ENCODE data around the gene APOD.
A peak's percentile ranks its signal among the peaks of the same experiment; 100 is the strongest.
"Not testable (repeated sequence)": the region's sequence is repeated elsewhere in the genome, so short reads cannot be mapped to it uniquely, and the experiment has no call there.

APOD gene

GRCh38 chr3:195617784-195618659, 34.3 kb upstream of the APOD start:
- not testable (repeated sequence) for DNase-seq (ENCODE audit: low read depth)

- DNase-seq (ENCODE audit: low read depth) = not testable (repeated sequence)
Measured at GRCh38 chr3:195617134-195617533, 33.4 kb upstream of the APOD start.

- no peak for DNase-seq (ENCODE audit: low read depth)
Measured at GRCh38 chr3:195616681-195617080, 32.9 kb upstream of the APOD start.

- DNase-seq (ENCODE audit: low read depth) = not testable (repeated sequence)
Measured at GRCh38 chr3:195615952-195616537, 32.3 kb upstream of the APOD start.

- DNase-seq (ENCODE audit: low read depth) = not testable (repeated sequence)
Measured at GRCh38 chr3:195614672-195615504, 31.1 kb upstream of the APOD start.

GRCh38 chr3:195613468-195614069, 29.8 kb upstream of the APOD start:
- peak; percentile 79 for DNase-seq (ENCODE audit: low read depth)

GRCh38 chr3:195612075-195612800, 28.5 kb upstream of the APOD start:
- no peak for DNase-seq (ENCODE audit: low read depth)

GRCh38 chr3:195609229-195609628, 25.5 kb upstream of the APOD start:
- no peak for DNase-seq (ENCODE audit: low read depth)

- not testable (repeated sequence) for DNase-seq (ENCODE audit: low read depth)
Measured at GRCh38 chr3:195601785-195602184, 18.0 kb upstream of the APOD start.

- DNase-seq (ENCODE audit: low read depth) = no peak
Measured at GRCh38 chr3:195601382-195601781, 17.6 kb upstream of the APOD start.

- DNase-seq (ENCODE audit: low read depth) = not testable (repeated sequence)
Measured at GRCh38 chr3:195599926-195600325, 16.2 kb upstream of the APOD start.

- not testable (repeated sequence) for DNase-seq (ENCODE audit: low read depth)
Measured at GRCh38 chr3:195599516-195599915, 15.8 kb upstream of the APOD start.

GRCh38 chr3:195597848-195598247, 14.1 kb upstream of the APOD start:
- no peak for DNase-seq (ENCODE audit: low read depth)

GRCh38 chr3:195597229-195597628, 13.5 kb upstream of the APOD start:
- no peak for DNase-seq (ENCODE audit: low read depth)

GRCh38 chr3:195596765-195597171, 13.0 kb upstream of the APOD start:
- DNase-seq (ENCODE audit: low read depth) = no peak

GRCh38 chr3:195595785-195596531, 12.2 kb upstream of the APOD start:
- no peak for DNase-seq (ENCODE audit: low read depth)

GRCh38 chr3:195591852-195592251, 8.1 kb upstream of the APOD start:
- DNase-seq (ENCODE audit: low read depth) = no peak

- DNase-seq (ENCODE audit: low read depth) = no peak
Measured at GRCh38 chr3:195591220-195591619, 7.5 kb upstream of the APOD start.

GRCh38 chr3:195590381-195590780, 6.6 kb upstream of the APOD start:
- not testable (repeated sequence) for DNase-seq (ENCODE audit: low read depth)

GRCh38 chr3:195589796-195590195, 6.1 kb upstream of the APOD start:
- DNase-seq (ENCODE audit: low read depth) = not testable (repeated sequence)

- no peak for DNase-seq (ENCODE audit: low read depth)
Measured at GRCh38 chr3:195587824-195588223, 4.1 kb upstream of the APOD start.

Data from GM04504 (cell line).